Esophagus muscularis mucosa (tissue), 4 donors: ENCODE results near the gene OTOG. TPM values are rescaled to one million over a fixed set of nuclear protein-coding genes. Genes with fewer than 3 reads are reported as not detected.

ENCODE experiments used
- DNase-seq: peaks from one replicate; pipeline ENCODE4 v3.0.0-alpha.2; 2017; ENCODE audit errors: extremely low spot score
- H3K27ac ChIP-seq, 4 donors: fragments of 200-600 bp; sonication (generic); replicated peaks in 1 of 4; 1 replicate in 3 of 4; 2 replicates in 1 of 4; pipeline ENCODE4 v1.5.1; 2016 to 2019; ENCODE audit warnings: mild to moderate bottlenecking in 1 of 4
- H3K27me3 ChIP-seq, 4 donors: fragments of 200-600 bp; sonication (generic); one replicate each; pipeline versions ENCODE4 v1.5.1 to v1.6.0; 2016 to 2019
- H3K36me3 ChIP-seq, 4 donors: fragments of 200-600 bp; sonication (generic); one replicate each; pipeline ENCODE4 v1.5.1; 2016 to 2019
- H3K4me1 ChIP-seq, 4 donors: fragments of 200-600 bp; sonication (generic); one replicate each; pipeline ENCODE4 v1.5.1; 2016 to 2019
- H3K4me3 ChIP-seq, 4 donors: fragments of 200-600 bp; sonication (generic); 1 replicate in 2 of 4; 2 replicates in 2 of 4; pipeline ENCODE4 v1.5.1; 2016 to 2019; ENCODE audit warnings: mild to moderate bottlenecking in 4 of 4, moderate library complexity in 1 of 4
- H3K9me3 ChIP-seq, 4 donors: fragments of 200-600 bp; sonication (generic); 1 replicate in 3 of 4; 2 replicates in 1 of 4; pipeline ENCODE4 v1.5.1; 2016 to 2019
- EP300 ChIP-seq: sonication (generic); formaldehyde crosslinking; IDR thresholded peaks from one replicate; pipeline ENCODE4 v1.6.1; 2017; ENCODE audit warnings: antibody characterized with exemption
- POLR2A ChIP-seq: fragments of 450-650 bp; IDR thresholded peaks from one replicate; pipeline ENCODE4 v1.6.1; 2017; ENCODE audit warnings: antibody characterized with exemption, moderate library complexity, mild to moderate bottlenecking, low read depth
- POLR2AphosphoS5 ChIP-seq, 2 donors: sonication (generic); formaldehyde crosslinking; IDR thresholded peaks; one replicate each; pipeline ENCODE4 v1.6.1; 2017; ENCODE audit warnings: antibody characterized with exemption in 2 of 2
- WGBS: methylation state at CpG from one replicate; pipeline ENCODE4 v1.1.5; 2018; 5-methylcytosine and 5-hydroxymethylcytosine counted together
- intact Hi-C: fragments of 100-400 bp; cut with DNase I; formaldehyde crosslinking; loops from one replicate; pipeline ENCODE4 v1.15.1; 2023
- total RNA-seq, 4 donors: library from RNA; depleted of rRNA; stranded (reverse); fragments of >200 nt; gene quantifications; one replicate each; pipeline versions ENCODE4 v1.1.0 to v1.2.1, GENCODE V29; 2016
- TF ChIP-seq, protein P1 (sequence below), 3 experiments: fragments of 200-600 bp in 2 of 3; fragments of 450-650 bp in 1 of 3; sonication (generic) in 2 of 3; IDR thresholded peaks; one replicate each; pipeline ENCODE4 v1.5.1; 2017 to 2019; ENCODE audit warnings: antibody characterized with exemption in 3 of 3, mild to moderate bottlenecking in 2 of 3, moderate library complexity in 1 of 3

OTOG gene
- total RNA-seq, 4 donors from 2014 or later: not detected

DNA sequence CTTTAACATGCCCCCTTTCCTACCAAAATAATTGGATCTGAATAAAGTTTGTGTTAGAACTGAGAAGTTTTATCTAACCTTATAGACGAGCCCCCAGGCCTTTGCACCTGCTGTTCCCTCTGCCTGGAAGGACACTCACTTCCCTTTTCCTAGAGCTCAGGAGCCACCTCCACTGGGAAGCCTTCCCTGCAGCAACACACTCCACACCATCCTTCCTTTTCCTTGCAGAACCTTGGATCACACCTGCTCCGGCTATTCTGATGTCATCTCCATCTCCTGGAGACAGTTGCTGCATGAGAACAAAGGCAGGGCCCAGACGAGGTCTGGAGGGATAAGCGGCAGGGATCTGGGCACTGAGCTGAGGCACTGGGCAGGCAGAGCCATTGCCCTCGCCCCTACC, 149.7 kb downstream of the OTOG start:
- no peak for DNase-seq
- WGBS: 88% methylated on average over 5 of the region's 5 CpGs
- H3K9me3 ChIP-seq: no peaks in the 10 kb centered on the region
- TF ChIP-seq, protein P1, sequence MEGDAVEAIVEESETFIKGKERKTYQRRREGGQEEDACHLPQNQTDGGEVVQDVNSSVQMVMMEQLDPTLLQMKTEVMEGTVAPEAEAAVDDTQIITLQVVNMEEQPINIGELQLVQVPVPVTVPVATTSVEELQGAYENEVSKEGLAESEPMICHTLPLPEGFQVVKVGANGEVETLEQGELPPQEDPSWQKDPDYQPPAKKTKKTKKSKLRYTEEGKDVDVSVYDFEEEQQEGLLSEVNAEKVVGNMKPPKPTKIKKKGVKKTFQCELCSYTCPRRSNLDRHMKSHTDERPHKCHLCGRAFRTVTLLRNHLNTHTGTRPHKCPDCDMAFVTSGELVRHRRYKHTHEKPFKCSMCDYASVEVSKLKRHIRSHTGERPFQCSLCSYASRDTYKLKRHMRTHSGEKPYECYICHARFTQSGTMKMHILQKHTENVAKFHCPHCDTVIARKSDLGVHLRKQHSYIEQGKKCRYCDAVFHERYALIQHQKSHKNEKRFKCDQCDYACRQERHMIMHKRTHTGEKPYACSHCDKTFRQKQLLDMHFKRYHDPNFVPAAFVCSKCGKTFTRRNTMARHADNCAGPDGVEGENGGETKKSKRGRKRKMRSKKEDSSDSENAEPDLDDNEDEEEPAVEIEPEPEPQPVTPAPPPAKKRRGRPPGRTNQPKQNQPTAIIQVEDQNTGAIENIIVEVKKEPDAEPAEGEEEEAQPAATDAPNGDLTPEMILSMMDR (IDR thresholded peaks at IDR 0.05): no peak
- TF ChIP-seq EP300: no peak
- no peak for TF ChIP-seq POLR2A
- no peak for TF ChIP-seq POLR2AphosphoS5 (IDR thresholded peaks at IDR 0.05)
- no peaks in the 10 kb centered on the region for H3K36me3 ChIP-seq
- H3K27me3 ChIP-seq: peaks cover 0 to 54% (median 16%) of the 10 kb centered on the region in 4 donors
- no peak overlapping the region for H3K4me3 ChIP-seq
- H3K27ac ChIP-seq: no peak overlapping the region
- intact Hi-C loops: no loop called here
- H3K4me1 ChIP-seq: peaks cover 0 to 7% (median 0%) of the 10 kb centered on the region in 4 donors

Other genes with a start within 250 kb of the OTOG start
- gene NCR3LG1, start 195.5 kb upstream of the OTOG start, total RNA-seq: 1 to 10 TPM; 1.7 to 3.6 (median 2.4) TPM
- gene KCNJ11, start 158.6 kb upstream of the OTOG start, total RNA-seq: 1 to 10 TPM in 2 of 4 donors, under 1 TPM in 1, not detected in 1; 0.66 to 6.5 (median 2.5) TPM
- 1 to 10 TPM in 3 of 4 donors, under 1 TPM in 1; 0.63 to 2.5 (median 1.7) TPM for gene ABCC8, start 70.4 kb upstream of the OTOG start, total RNA-seq
- not detected for gene USH1C, start 2.8 kb upstream of the OTOG start, total RNA-seq
- gene MYOD1, start 172.3 kb downstream of the OTOG start, total RNA-seq: not detected
- not detected for gene KCNC1, start 187.5 kb downstream of the OTOG start, total RNA-seq